GM19238 (cell line): ENCODE results near the gene BHLHA15.

ENCODE experiments used
- DNase-seq: peaks from one replicate; pipeline ENCODE4 v3.0.0; 2011; ENCODE audit warnings: low spot score; ENCODE audit not compliant: insufficient read length

The BHLHA15 gene

GRCh38 chr7:98186452-98187137 lies 24.6 kb upstream of the BHLHA15 start:
- DNase-seq: no peak

DNA sequence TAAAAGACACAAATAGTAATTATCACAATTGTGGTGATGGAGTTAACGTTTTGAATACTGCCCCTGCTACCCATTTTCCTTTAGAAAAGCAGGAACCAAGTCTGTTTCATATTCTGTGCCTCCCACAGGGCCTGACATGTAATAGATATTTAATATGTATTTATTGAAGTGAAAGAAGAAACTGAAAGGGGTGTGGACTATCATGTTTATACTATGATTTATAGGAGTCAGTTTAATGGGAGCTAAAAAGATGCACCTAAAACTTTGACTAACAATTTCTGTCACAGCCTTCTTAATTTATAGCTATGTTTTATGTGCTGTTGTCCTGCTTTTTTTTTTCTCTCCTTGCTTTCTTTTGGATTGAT lies 24.1 kb upstream of the BHLHA15 start:
- DNase-seq: no peak

DNA sequence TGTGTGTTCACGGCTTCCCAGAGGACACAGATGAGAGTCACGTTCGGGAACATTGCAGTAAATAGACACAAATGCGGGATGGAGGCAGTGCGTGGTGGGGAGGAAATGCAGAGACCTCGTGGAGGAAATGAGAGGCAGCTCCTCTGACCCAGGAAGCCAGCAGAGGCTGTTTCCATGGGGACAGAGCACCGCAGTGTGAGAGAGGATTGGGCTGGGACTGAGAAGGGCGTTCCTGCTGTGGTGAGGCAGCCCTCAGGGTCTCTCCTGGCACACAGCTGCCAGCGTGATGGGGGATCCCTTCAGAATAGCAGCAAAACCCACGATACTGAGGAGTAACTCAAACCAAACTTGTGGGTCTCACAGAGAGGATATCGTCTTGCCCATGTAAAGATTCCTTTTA lies 21.7 kb upstream of the BHLHA15 start:
- no peak for DNase-seq

- DNase-seq: no peak
Observed at GRCh38 chr7:98191668-98192431, 19.4 kb upstream of the BHLHA15 start.

DNA sequence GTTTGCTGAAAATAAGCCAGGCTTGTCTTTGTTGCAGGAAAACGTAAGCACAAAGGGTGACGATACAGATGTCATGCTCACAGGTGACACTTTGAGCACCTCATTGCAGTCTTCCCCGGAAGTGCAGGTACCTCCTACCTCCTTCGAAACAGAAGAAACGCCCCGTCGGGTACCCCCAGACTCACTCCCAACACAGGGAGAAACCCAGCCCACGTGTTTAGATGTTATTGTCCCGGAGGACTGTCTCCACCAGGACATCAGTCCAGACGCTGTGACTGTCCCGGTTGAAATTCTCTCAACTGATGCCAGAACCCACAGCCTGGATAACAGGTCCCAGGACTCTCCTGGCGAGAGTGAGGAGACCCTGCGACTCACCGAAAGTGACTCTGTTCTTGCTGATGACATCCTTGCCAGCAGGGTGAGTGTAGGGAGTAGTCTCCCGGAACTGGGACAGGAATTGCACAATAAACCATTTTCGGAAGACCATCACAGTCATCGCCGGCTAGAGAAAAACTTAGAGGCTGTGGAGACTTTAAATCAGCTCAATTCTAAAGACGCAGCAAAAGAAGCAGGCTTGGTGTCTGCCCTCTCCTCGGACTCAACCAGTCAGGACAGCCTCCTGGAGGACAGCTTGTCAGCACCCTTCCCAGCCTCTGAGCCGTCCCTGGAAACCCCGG lies 18.3 kb upstream of the BHLHA15 start:
- no peak for DNase-seq

DNA sequence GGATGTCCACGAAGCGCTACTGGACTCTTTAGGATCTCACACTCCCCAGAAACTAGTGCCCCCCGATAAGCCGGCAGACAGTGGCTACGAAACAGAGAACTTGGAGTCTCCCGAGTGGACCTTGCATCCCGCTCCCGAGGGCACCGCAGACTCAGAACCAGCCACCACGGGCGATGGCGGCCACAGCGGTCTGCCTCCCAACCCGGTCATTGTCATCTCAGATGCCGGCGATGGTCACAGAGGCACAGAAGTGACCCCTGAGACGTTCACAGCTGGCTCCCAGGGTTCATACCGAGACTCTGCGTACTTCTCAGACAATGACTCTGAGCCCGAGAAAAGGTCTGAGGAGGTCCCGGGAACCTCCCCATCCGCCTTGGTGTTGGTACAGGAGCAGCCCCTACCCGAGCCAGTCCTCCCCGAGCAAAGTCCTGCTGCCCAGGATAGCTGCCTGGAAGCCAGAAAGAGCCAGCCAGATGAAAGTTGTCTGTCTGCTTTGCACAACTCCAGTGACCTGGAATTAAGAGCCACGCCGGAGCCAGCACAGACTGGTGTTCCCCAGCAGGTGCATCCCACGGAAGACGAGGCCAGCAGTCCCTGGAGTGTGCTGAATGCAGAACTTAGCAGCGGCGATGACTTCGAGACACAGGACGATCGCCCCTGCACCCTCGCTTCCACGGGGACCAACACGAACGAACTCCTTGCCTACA lies 17.6 kb upstream of the BHLHA15 start:
- no peak for DNase-seq

GRCh38 chr7:98194186-98194585 lies 17.1 kb upstream of the BHLHA15 start:
- no peak for DNase-seq

DNA sequence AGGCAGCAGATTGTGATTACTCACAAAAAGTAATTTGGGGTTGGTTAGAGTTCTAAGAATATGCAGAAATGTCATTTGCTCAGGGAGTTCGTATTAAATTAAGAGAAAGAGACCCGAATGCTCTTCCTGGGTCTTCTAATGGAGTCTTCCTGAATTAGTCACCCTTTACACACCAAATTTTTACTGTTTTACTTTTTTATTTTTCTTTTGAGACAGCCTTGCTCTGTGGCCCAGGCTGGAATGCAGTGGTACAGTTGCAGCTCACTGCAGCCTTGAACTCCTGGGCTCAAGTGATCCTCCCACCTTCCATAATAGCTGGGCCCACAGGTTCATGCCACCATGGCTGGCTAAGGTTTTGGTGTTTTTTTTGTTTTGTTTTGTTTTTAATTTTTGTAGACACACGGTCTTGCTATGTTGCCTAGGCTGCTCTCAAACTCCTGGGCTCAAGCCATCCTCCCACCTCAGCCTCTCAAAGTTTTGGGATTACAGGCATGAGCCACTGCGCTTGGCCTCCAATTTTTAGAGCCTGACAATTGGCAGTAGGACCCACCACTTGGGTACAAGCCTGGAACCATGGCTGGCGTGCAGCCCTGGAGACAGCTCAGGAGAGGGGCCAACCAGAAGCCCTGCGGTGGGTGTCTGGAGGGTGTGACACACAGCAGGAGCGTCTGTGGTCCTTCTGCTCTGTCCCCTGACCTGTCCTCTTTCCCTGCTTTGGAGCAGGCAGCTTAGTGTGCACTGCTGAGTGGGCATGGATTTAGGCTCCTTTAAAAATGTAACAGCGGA lies 16.4 kb upstream of the BHLHA15 start:
- DNase-seq: no peak

GRCh38 chr7:98196706-98197605 lies 14.3 kb upstream of the BHLHA15 start:
- DNase-seq: no peak

DNA sequence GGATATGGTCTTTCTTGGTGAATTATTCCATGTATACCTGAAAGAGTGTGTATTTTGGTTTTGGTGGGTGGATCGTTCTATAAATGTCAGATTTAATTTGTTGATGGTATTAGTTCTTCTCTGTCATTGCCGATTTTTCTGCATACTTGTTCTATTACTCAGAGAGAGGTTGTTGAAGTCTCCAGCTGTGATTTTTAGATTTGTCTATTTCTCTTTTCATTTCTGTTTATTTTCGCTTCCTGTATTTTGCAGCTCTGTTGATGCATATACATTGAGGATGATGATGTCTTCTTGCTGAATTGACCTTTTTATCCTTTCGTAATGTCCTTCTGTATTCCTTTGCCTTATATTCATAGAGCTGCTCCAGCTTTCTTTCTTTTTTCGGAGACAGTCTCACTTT lies 12.1 kb upstream of the BHLHA15 start:
- DNase-seq: no peak

DNA sequence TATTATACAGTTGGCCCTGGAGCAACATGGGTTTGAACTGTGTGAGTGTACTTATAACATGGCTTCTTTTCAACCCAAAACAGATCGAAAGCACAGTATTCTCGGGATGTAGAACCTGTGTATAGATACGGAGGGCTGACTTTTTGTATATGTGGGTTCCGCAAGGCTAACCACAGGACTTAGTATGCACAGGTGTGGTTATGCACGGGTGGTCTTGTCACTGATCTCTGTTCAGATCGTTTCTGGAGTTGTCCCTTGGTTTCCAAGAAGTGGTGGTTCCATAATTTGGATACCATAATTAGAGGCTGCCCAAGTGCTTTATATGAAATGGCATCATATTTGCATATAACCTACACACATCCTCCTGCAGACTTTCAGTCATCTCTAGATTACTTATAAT lies 10.9 kb upstream of the BHLHA15 start:
- DNase-seq: no peak

DNA sequence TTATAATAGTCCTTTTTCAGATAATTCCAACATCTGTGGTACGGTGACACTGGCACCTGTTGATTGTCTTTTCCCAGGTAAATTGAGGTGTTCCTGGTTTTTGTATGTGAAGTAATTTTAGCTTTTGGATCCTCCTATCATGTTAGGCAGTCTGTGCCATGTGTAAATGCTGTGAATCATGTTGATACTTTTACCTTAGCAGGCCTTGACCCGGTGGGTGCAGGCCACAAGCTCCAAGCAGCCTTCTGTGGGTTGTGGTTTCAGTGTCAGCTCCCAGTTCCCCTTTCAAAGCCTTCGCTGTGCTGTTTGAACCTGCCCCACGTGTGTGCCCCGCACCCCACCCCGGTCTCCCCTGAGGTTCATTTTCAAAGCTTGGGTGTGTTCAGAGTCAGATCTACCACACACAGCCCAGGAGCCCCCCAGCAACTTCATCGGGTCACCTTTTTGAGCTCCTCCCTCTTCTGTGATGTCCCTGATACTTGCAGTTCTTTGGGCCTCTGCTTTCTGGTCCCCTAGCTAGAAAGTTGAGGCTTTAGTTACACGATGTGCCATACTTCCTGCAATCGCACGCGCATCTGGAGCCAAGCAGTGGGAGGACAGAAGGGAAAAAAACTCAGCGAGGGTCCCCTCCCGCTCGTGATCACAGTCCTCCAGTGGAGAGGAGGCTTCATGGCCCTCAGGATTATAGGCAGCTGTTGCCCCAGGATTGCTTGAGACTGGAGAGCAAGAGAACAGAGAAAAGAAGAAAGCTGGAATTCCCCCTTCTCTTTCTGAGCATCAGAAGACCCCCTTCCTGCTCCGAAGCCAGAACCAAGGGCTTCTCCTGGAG lies 8.7 kb upstream of the BHLHA15 start:
- peak; percentile 93 for DNase-seq

DNA sequence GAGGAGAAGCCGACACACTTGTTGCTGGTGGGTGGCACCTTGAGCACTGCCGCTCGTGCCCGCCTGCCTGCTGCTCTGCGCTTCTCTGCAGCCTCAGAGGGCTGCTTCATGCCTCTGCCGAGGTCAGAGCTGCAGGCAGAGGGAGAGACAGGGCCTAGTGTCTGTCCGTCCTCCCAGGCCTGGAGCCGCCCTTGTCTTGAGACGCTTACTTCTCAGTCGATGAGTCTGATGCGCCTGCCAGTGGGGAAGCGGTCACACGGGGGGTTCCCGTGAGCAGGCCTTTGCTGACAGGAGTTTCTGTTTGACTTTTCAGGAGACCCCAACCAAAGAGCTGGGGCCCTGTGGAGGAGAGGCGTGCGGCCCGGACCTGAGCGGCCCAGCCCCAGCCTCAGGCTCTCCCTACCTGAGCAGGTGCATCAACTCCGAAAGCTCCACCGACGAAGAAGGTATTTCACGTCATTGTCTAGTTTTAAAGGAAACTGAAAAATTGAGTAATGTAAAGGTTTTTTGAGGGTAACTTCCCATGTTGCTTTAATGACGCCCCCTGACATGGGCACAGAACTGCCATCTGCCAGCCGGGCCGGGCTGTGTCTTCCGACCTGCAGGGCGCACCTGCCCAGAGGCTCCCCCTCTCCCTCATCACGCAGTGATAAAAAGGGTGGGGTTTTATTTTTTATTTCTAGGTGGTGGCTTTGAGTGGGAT lies 7.8 kb upstream of the BHLHA15 start:
- DNase-seq: peak; percentile 59

GRCh38 chr7:98203964-98204605 lies 7.2 kb upstream of the BHLHA15 start:
- DNase-seq: no peak

DNA sequence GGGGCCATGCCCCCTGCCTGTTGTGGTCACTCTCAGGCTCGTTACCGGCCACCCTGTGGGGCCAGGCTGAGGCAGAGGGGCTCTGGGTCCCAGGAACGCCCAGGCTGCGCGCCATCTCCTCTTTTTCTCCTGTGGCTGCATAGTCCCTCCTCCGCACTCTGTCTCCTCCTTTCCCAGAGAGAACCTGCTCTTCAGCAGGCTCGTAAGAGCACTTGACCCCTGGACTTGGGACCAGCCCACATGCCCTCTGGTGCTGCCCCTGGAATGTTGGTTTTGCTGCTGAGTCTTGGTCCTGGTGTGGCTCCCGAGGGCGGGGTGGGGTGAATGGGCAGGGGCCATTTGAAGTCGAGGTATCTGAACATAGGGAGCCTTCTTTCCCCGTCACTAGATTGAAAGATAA lies 6.6 kb upstream of the BHLHA15 start:
- no peak for DNase-seq

GRCh38 chr7:98205162-98205845 lies 5.9 kb upstream of the BHLHA15 start:
- DNase-seq: no peak
